GM18861 (cell line): ENCODE measurements around the gene FCER1G.
"Not testable (repeated sequence)": the region's sequence is repeated elsewhere in the genome, so short reads cannot be mapped to it uniquely, and the experiment has no call there.

Source experiments
- ATAC-seq: cut with Tn5 transposase; IDR thresholded peaks from one replicate; pipeline ENCODE4 v1.9.1; 2021; ENCODE audit not compliant: unreplicated experiment

The FCER1G gene

GRCh38 chr1:161228032-161228431, 12.9 kb downstream of the FCER1G start:
- ATAC-seq: no peak

DNA sequence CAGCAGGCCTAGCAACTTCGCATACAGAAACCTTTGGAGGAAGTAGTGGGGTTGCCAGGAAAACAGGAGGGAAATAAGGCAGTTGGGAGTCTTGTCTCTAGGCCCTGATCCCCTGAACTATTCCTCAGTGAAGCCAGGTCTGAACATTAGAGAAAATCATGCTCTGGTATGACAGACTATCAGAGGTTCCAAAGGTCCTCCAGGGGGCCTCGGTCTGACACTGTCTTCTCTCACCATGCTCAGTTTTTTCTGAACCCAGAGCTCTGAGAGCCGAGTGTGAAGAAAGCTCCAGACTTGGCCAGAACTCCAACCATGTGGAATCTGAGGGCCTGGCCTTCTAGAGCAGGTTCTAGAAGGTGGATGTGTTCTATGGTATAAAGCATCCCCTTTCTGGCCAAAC, 14.8 kb downstream of the FCER1G start:
- ATAC-seq: no peak

DNA sequence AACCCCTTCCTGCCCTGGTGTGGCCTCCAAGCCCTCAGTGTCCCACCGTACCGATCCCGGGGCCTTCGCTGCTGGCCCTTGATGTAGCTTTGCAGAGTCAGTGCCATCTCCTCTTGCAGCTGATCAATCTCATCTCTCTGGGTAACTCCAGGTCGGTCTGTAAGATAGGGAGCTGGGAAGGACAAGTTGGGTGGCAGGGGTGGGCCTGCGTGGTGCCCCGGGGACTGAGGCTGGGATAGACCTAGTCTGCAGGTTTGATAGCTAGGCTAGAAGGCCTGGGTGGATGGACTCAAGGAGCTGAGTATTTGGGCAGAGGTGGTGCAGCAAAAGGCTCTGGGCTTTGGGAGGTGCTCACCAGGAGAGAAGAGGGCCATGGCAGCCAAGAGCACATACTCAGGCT, 15.7 kb downstream of the FCER1G start:
- no peak for ATAC-seq

- ATAC-seq: no peak
Measured at GRCh38 chr1:161233102-161233501, 18.0 kb downstream of the FCER1G start.

GRCh38 chr1:161235957-161236775, 21.1 kb downstream of the FCER1G start:
- ATAC-seq: no peak

GRCh38 chr1:161238039-161238473, 23.0 kb downstream of the FCER1G start, which contains the start of gene NR1I3:
Gene NR1I3, minus strand, starts transcription at chr1:161238203. Its CDS starts 1,638 bp downstream, at chr1:161236565.
- no peak for ATAC-seq

DNA sequence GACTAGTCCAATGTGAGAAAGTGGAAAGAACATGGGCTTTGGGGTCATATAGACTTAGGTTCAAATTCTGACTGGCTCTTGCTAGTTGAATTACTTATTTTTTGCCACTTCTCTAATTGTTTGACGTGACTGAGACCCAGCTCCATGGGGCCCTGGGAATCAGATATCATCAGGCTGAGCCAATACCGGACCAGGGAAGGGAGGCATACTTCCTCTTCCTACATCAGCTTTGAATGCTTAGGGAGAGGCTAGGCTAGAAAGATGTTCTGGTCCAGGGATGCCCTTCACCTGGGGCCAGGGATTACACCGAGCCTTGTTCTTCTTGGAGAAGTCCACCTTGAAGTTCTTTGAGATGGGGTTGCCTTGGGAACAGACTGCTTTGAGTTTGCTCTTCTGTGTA, 26.6 kb downstream of the FCER1G start:
- ATAC-seq: no peak

- ATAC-seq: no peak
Measured at GRCh38 chr1:161242313-161242712, 27.2 kb downstream of the FCER1G start.

GRCh38 chr1:161244888-161245287, 29.8 kb downstream of the FCER1G start:
- no peak for ATAC-seq

DNA sequence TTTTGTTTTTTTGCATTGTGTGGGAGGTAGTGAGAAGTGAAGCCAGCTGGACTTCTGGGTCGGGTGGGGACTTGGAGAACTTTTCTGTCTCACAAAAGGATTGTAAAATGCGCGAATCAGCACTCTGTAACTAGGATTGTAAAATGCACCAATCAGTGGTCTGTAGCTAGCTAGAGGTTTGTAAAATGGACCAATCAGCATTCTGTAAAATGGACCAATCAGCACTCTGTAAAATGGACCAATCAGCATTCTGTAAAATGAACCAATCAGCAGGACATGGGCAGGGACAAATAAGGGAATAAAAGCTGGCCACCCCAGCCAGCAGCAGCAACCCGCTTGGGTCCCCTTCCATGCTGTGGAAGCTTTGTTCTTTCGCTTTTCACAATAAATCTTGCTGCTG, 35.0 kb downstream of the FCER1G start:
- not testable (repeated sequence) for ATAC-seq

- no peak for ATAC-seq
Measured at GRCh38 chr1:161250829-161251228, 35.7 kb downstream of the FCER1G start.

DNA sequence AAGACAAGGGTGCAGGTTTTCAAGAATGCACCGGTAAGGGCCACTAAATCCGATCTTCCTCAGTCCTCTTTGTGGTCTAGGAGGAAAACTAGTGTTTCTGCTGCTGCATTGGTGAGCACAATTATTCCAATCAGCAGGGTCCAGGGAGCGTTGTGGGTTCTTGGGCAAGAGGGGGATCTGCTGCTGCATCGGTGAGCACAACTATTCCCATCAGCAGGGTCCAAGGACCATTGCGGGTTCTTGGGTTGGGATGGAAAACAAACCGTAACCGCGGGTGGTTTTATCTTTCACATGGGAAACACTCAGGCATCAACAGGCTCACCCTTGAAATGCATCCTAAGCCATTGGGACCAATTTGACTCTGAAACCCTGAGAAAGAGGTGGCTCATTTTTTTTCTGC, 36.5 kb downstream of the FCER1G start:
- ATAC-seq: no peak

GRCh38 chr1:161255302-161255701, 40.2 kb downstream of the FCER1G start:
- not testable (repeated sequence) for ATAC-seq

GRCh38 chr1:161255955-161256520, 40.9 kb downstream of the FCER1G start:
- ATAC-seq: not testable (repeated sequence)

GRCh38 chr1:161257109-161257508, 42.0 kb downstream of the FCER1G start:
- not testable (repeated sequence) for ATAC-seq

- ATAC-seq: no peak
Measured at GRCh38 chr1:161258439-161259344, 43.6 kb downstream of the FCER1G start, which contains the start of gene PCP4L1. Gene PCP4L1, plus strand, starts transcription at chr1:161258745. Its CDS starts 230 bp downstream, at chr1:161258975.

- ATAC-seq: no peak
Measured at GRCh38 chr1:161259345-161259702, 44.2 kb downstream of the FCER1G start.

GRCh38 chr1:161259765-161260164, 44.7 kb downstream of the FCER1G start:
- no peak for ATAC-seq

- ATAC-seq: no peak
Measured at GRCh38 chr1:161260376-161261260, 45.5 kb downstream of the FCER1G start.
